Neural cell (in vitro differentiated cells): ENCODE measurements around the gene IMMP2L.
"Not testable (repeated sequence)": the region's sequence is repeated elsewhere in the genome, so short reads cannot be mapped to it uniquely, and the experiment has no call there.

Source experiments
- CTCF ChIP-seq: fragments of 450-650 bp; IDR thresholded peaks from 2 replicates; pipeline ENCODE4 v1.5.1; 2014; ENCODE audit warnings: antibody characterized with exemption, mild to moderate bottlenecking, moderate library complexity; ENCODE audit not compliant: poor library complexity, severe bottlenecking
- TAF1 ChIP-seq: IDR thresholded peaks from 2 replicates; pipeline ENCODE4 v1.6.1; 2012; ENCODE audit warnings: low read depth

- TF ChIP-seq TAF1, CTCF: not testable (repeated sequence)
These were observed 273.9 kb downstream of the IMMP2L start for GRCh38 chr7:111288441-111288840.
